Pancreas (tissue), 10 donors: ENCODE measurements around the gene KRTAP10-12. TPM values are rescaled to one million over a fixed set of nuclear protein-coding genes. Genes with fewer than 3 reads are reported as not detected.

Source experiments
- ATAC-seq, 4 donors: fragments of 200-7000 bp; cut with Tn5 transposase; one replicate each; pipeline versions ENCODE4 v1.8.0 to v1.9.1; 2020; ENCODE audit warnings: mild to moderate bottlenecking in 4 of 4, moderate library complexity in 4 of 4
- DNase-seq, 6 donors: peaks; one replicate each; pipeline ENCODE4 v3.0.0-alpha.2; 2020
- FAIRE-seq: peaks from 2 replicates; lab custom pipeline; 2012; peaks lifted over from hg19 to GRCh38; lab: Jason Lieb, UNC
- H3K27ac ChIP-seq, 4 donors: fragments of 200-600 bp; sonication (generic); 1 replicate in 3 of 4; 2 replicates in 1 of 4; pipeline versions ENCODE4 v1.5.0 to v1.8.0; 2020
- H3K27me3 ChIP-seq, 4 donors: fragments of 200-600 bp; one replicate each; pipeline ENCODE4 v1.8.0; 2021
- H3K36me3 ChIP-seq, 3 donors: fragments of 200-600 bp; sonication (generic) in 1 of 3; one replicate each; pipeline versions ENCODE4 v1.5.0 to v1.8.0; 2020 to 2021
- H3K4me1 ChIP-seq, 3 donors: fragments of 200-600 bp; one replicate each; pipeline ENCODE4 v1.8.0; 2021
- H3K4me3 ChIP-seq, 4 donors: fragments of 200-600 bp; sonication (generic) in 2 of 4; one replicate each; pipeline versions ENCODE4 v1.5.0 to v1.8.0; 2020 to 2021
- H3K9me3 ChIP-seq, 4 donors: fragments of 200-600 bp; one replicate each; pipeline ENCODE4 v1.8.0; 2021
- WGBS, 2 donors: extraction: QIAGEN DNeasy Blood & Tissue Kit; methylation state at CpG; one replicate each; pipeline ENCODE4 v1.1.7; 2013; 5-methylcytosine and 5-hydroxymethylcytosine counted together
- intact Hi-C, 3 donors: fragments of 100-400 bp; cut with DNase I; formaldehyde crosslinking; loops; one replicate each; pipeline versions ENCODE4 v1.11.1 to v1.14.2; 2022
- polyA plus RNA-seq, 2 donors: library from polyadenylated mRNA; stranded (reverse); fragments of 200-250 nt; gene quantifications; one replicate each; pipeline ENCODE4 v1.2.3, GENCODE V29; 2013
- total RNA-seq, 6 donors: library from RNA; stranded (reverse); fragmentation: NEBNext Ultra II Directional in 4 of 6; extraction: Animal tissue kit (Norgen Biotek cat#: 25700) in 4 of 6; gene quantifications; one replicate each; pipeline versions ENCODE4 v1.2.1 to v1.2.4, GENCODE V29; 2021 to 2023
- TF ChIP-seq, protein P1 (sequence below), 4 donors: fragments of 200-600 bp; sonication (generic) in 3 of 4; IDR thresholded peaks; one replicate each; pipeline versions ENCODE4 v1.5.0 to v1.8.0; 2021; ENCODE audit warnings: antibody characterized with exemption in 4 of 4
- donor health status: healthy with polysubstance abuse.
- donor health status: DM: no; HTN: no; CAD: no; lungs with moderate emphysema.
- donor health status: DM: no; HTN: no; CAD: no.
- donor health status: control.
- donor health status: control.
- donor health status: Bipolar disorder and iron deficiency.
- donor health status: DM: yes; HTN: yes; CAD: no.
- donor health status: DM: no; HTN: no; CAD: no.
- donor health status: DM: no; HTN: no; CAD: no.
- donor health status: DM: yes; HTN: yes; CAD: no.

KRTAP10-12 gene
- total and polyA plus RNA-seq, 8 donors, result not detected

DNA sequence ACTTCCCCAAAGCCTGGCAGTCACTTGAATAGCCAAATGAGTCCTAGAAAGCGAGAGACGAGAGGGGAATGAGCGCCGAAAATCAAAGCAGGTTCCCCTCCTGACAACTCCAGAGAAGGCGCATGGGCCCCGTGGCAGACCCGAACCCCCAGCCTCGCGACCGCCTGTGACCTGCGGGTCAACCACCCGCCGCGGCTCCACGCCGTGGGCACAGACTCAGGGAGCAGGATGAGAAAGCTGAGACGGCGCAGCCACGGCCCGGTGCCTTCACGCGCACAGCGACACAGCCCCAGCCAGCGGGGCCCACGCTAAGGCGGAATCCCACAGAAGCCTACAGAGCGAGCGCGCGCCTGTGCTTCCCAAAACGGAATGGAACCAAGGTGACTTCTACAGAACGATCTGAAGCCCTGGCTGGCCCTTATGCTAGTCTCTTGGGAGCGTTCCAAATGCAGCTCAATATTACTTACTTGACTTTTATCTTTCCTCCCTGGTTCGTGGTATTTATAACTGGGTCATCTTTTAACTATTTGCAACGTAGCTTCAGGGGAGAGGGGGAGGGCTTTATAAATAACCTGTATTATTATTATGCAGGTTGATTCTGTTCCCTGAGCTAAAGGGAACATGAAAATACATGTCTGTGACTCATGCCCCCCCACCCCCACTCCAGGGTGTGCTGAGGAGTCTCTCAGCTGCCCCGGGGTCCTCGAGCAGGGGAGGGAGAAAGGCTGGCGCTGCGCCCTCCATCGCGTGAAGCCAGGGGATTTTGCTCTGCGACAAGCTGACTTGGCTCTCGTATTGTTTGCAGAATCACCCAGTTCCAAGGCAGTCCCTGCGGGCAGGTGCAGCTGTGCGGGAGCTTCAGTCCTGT is 12.7 kb downstream of the KRTAP10-12 start:
- no peaks in the 10 kb centered on the region for H3K4me1 ChIP-seq
- no peak overlapping the region for H3K4me3 ChIP-seq
- ATAC-seq (peak in 1 of 4 donors; percentile 42), DNase-seq (peak in 1 of 6 donors; percentile 39), FAIRE-seq (no peak)
- TF ChIP-seq, protein P1, sequence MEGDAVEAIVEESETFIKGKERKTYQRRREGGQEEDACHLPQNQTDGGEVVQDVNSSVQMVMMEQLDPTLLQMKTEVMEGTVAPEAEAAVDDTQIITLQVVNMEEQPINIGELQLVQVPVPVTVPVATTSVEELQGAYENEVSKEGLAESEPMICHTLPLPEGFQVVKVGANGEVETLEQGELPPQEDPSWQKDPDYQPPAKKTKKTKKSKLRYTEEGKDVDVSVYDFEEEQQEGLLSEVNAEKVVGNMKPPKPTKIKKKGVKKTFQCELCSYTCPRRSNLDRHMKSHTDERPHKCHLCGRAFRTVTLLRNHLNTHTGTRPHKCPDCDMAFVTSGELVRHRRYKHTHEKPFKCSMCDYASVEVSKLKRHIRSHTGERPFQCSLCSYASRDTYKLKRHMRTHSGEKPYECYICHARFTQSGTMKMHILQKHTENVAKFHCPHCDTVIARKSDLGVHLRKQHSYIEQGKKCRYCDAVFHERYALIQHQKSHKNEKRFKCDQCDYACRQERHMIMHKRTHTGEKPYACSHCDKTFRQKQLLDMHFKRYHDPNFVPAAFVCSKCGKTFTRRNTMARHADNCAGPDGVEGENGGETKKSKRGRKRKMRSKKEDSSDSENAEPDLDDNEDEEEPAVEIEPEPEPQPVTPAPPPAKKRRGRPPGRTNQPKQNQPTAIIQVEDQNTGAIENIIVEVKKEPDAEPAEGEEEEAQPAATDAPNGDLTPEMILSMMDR (IDR thresholded peaks at IDR 0.05), result no peak
- peaks cover 0 to 41% (median 4%) of the 10 kb centered on the region in 4 donors for H3K27me3 ChIP-seq
- no peaks in the 10 kb centered on the region for H3K36me3 ChIP-seq
- H3K9me3 ChIP-seq, result no peaks in the 10 kb centered on the region
- WGBS, 2 donors, result 4 to 5% methylated on average over 45 of the region's 45 CpGs
- no peak overlapping the region for H3K27ac ChIP-seq
- intact Hi-C loops, result no loop called here

DNA sequence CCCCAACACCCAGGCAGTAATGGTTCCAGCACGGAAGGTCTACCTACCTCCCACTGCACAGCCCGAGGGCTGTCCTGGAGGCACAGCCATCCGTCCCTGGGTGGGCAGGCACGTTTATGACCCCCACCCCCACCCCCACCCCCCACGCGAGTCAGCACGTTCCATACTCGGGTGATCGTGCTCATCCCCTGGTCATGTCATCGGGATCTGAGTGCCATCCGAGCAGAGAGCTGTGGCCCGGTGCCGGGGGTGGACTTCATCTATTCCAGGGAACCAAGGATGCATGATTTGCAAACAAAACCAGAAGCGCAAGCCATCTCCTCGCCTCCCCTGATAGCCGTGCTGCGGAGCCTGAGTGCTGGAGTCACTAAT is 13.3 kb downstream of the KRTAP10-12 start:
- no peak for DNase-seq
- no peaks in the 10 kb centered on the region for H3K4me1 ChIP-seq
- TF ChIP-seq, protein P1 (IDR thresholded peaks at IDR 0.05), result no peak
- FAIRE-seq, result no peak
- no peak overlapping the region for H3K4me3 ChIP-seq
- 8 to 10% methylated on average over 17 of the region's 17 CpGs for WGBS, 2 donors
- intact Hi-C loops, result no loop called here
- peaks cover 0 to 41% (median 4%) of the 10 kb centered on the region in 4 donors for H3K27me3 ChIP-seq
- no peak for ATAC-seq
- no peak overlapping the region for H3K27ac ChIP-seq
- no peaks in the 10 kb centered on the region for H3K9me3 ChIP-seq
- no peaks in the 10 kb centered on the region for H3K36me3 ChIP-seq

DNA sequence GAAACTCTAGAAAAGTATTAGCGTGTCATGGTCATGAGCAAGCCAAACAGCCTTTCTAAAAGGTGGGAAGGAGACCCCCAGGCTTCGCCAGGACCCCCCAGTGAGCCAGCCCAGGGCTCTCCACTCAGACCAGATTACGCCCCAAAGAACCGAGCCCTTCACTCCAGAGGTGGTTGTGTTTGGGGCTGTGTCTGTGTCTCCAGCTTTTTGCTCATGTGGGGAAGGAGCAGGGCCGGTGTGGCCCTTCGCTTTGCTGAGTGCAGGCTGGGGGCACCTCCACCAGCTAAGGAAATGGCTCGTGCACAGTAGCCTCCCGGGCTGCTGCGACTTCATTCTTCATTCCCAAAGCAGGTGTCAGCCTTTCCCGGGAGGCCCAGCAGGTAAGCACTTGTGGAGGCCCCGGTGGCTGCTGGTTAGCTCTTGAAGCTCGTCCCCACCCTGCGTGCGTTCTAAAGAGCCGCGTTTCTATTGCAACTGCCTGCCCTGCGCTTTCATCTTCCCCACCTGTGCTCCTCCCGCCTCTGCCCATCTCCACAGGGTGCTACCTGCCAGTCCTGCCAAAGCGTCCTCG is 13.9 kb downstream of the KRTAP10-12 start:
- FAIRE-seq (no peak), DNase-seq (peak in 1 of 6 donors; percentile 58), ATAC-seq (peak in 3 of 4 donors; percentile 18 to 56 (median 55))
- Histone ChIP-seq H3K4me1 (no peaks in the 10 kb centered on the region), H3K4me3 (no peak overlapping the region), H3K36me3 (no peaks in the 10 kb centered on the region), H3K9me3 (no peaks in the 10 kb centered on the region), H3K27ac (no peak overlapping the region), H3K27me3 (peaks cover 0 to 41% (median 4%) of the 10 kb centered on the region in 4 donors)
- WGBS, 2 donors, result 11 to 12% methylated on average over 20 of the region's 20 CpGs
- intact Hi-C loops, result no loop called here
- TF ChIP-seq, protein P1 (IDR thresholded peaks at IDR 0.05), result no peak

DNA sequence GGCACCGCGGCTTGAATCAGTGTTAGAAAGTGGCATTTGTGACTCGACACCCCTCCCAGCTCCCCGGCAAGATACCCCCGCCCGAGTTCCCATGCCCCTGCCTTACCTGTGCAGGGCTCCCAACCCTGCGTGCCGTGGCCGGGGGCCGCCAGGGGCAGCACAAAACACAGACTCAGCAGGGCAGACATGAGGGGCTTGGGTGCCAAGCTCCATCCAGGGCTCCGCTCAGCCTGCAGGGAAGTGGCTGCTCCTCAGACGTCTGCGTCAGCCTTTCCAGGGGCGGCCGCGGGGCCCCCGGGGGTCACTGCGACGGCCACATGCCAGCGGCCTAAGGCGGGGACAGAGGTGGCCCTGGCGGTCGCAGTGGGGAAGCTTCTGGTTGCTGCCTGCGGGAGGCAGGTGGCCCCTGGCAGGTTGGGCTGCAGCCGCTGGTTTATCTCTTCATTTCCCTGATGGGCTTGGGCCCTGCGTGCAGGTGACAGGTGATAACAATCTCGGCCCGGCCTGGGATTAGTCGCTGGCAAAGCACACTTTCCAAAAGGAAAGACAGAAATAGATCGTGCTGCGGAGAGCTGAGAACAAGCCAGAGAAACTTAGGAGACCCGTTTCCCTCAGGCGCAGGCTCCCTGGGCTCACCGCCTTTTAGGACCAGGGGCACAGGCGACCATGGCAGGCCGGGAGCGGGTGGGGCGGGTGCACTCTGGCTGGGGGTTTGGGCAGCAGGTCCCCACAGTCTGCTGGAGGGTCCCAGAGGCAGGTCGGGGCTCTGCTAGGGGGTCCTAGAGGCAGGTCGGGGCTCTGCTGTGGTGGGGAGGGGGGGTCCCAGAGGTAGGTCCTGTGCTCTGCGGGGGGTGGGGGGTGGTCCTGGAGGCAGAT is 14.6 kb downstream of the KRTAP10-12 start, which contains the start of gene TSPEAR:
Gene TSPEAR (minus strand): TSS at position 246 of the 876 bp plus-strand sequence. CDS start 58 bp downstream, at position 188.
- DNase-seq, result peak in 2 of 6 donors; percentile 52 to 59
- 0 to 4% methylated on average over 36 to 41 of the region's 41 CpGs for WGBS, 2 donors
- Histone ChIP-seq H3K4me3 (no peak within 1 kb of the TSS), H3K4me1 (no peaks in the 10 kb centered on the region), H3K36me3 (no peaks in the 10 kb centered on the region), H3K27me3 (peaks cover 0 to 35% (median 3%) of the 10 kb centered on the region in 4 donors), H3K9me3 (no peaks in the 10 kb centered on the region), H3K27ac (no peak within 1 kb of the TSS)
- no peak for FAIRE-seq
- ATAC-seq, result peak in 3 of 4 donors; percentile 30 to 72 (median 67)
- intact Hi-C loops, result no loop called here
- TF ChIP-seq, protein P1 (IDR thresholded peaks at IDR 0.05), result no peak
